GM23338 (cell line): Measurements from ENCODE around the gene ADGRG6. TPM values are rescaled to one million over a fixed set of nuclear protein-coding genes. Genes with fewer than 3 reads are reported as not detected.
A peak's percentile ranks its signal among the peaks of the same experiment; 100 is the strongest.

Source experiments
- ATAC-seq: fragments of 200-7000 bp; cut with Tn5 transposase; 3 replicates; pipeline ENCODE4 v1.9.1; 2020
- DNase-seq: peaks from one replicate; pipeline ENCODE4 v3.0.0-alpha.2; 2015; ENCODE audit warnings: low spot score
- H2AFZ ChIP-seq: fragments of 200-600 bp; sonication (generic); 2 replicates; pipeline ENCODE4 v1.8.0; 2016; ENCODE audit warnings: antibody characterized with exemption, mild to moderate bottlenecking, moderate library complexity
- H3F3A ChIP-seq: fragments of 200-600 bp; sonication (generic); replicated peaks from 2 replicates; pipeline ENCODE4 v1.8.0; 2017; ENCODE audit warnings: antibody characterized with exemption, mixed run types, low read depth
- H3K27ac ChIP-seq: fragments of 200-600 bp; sonication (generic); 2 replicates; pipeline ENCODE4 v1.6.1; 2016; ENCODE audit warnings: low read depth
- H3K27me3 ChIP-seq: fragments of 200-600 bp; sonication (generic); 2 replicates; pipeline ENCODE4 v1.8.0; 2016; ENCODE audit warnings: mild to moderate bottlenecking, mixed run types, moderate library complexity; ENCODE audit not compliant: insufficient read depth
- H3K36me3 ChIP-seq: fragments of 200-600 bp; sonication (generic); 2 replicates; pipeline ENCODE4 v1.8.0; 2016; ENCODE audit warnings: mild to moderate bottlenecking; ENCODE audit not compliant: insufficient read depth
- H3K4me1 ChIP-seq: fragments of 200-600 bp; sonication (generic); 2 replicates; pipeline ENCODE4 v1.8.0; 2016; ENCODE audit warnings: mild to moderate bottlenecking, moderate library complexity; ENCODE audit not compliant: insufficient read depth
- H3K4me2 ChIP-seq: fragments of 200-600 bp; sonication (generic); 2 replicates; pipeline ENCODE4 v1.7.1; 2017; ENCODE audit warnings: mixed run types
- H3K4me3 ChIP-seq: fragments of 200-600 bp; sonication (generic); 2 replicates; pipeline ENCODE4 v1.6.1; 2016; ENCODE audit warnings: mixed run types
- H3K79me2 ChIP-seq: fragments of 200-600 bp; sonication (generic); replicated peaks from 2 replicates; pipeline ENCODE4 v1.8.0; 2017; ENCODE audit warnings: mild to moderate bottlenecking; ENCODE audit not compliant: insufficient read depth
- H3K9me2 ChIP-seq: fragments of 200-600 bp; sonication (generic); 2 replicates; pipeline ENCODE4 v1.8.0; 2017; ENCODE audit not compliant: insufficient read depth
- H4K20me1 ChIP-seq: fragments of 200-600 bp; sonication (generic); replicated peaks from 2 replicates; pipeline ENCODE4 v1.8.0; 2017; ENCODE audit warnings: mild to moderate bottlenecking; ENCODE audit not compliant: insufficient read depth
- H3K27ac Mint-ChIP-seq: 2 replicates; pipeline ENCODE4 v1.8.0; 2020; ENCODE audit warnings: inconsistent platforms, mild to moderate bottlenecking, moderate library complexity, mixed read lengths
- H3K27me3 Mint-ChIP-seq: 3 replicates; pipeline ENCODE4 v1.8.0; 2022; ENCODE audit warnings: low read depth, mild to moderate bottlenecking, moderate library complexity, mixed read lengths, inconsistent platforms; ENCODE audit not compliant: insufficient read depth, poor library complexity
- H3K36me3 Mint-ChIP-seq: 3 replicates; pipeline ENCODE4 v1.8.0; 2021; ENCODE audit warnings: low read depth, mild to moderate bottlenecking, inconsistent platforms, moderate library complexity, mixed read lengths
- H3K4me1 Mint-ChIP-seq: 3 replicates; pipeline ENCODE4 v1.8.0; 2020; ENCODE audit warnings: mild to moderate bottlenecking, inconsistent platforms, mixed read lengths
- H3K4me3 Mint-ChIP-seq: 3 replicates; pipeline ENCODE4 v1.8.0; 2021; ENCODE audit warnings: moderate library complexity, mild to moderate bottlenecking, inconsistent platforms, mixed read lengths
- H3K9me3 Mint-ChIP-seq: 3 replicates; pipeline ENCODE4 v1.8.0; 2020; ENCODE audit warnings: moderate library complexity, mild to moderate bottlenecking, inconsistent platforms, mixed read lengths
- CTCF ChIP-seq, 2 experiments: fragments of 200-600 bp in 1 of 2; sonication (generic) in 1 of 2; conservative IDR thresholded peaks; 2 replicates each; pipeline versions ENCODE4 v1.5.1 to v1.6.1; 2016 to 2017; ENCODE audit warnings: antibody characterized with exemption in 2 of 2, low read depth in 2 of 2, mild to moderate bottlenecking in 2 of 2, moderate library complexity in 1 of 2
- EZH2 ChIP-seq: fragments of 200-600 bp; sonication (generic); IDR thresholded peaks from one replicate; pipeline ENCODE4 v1.8.0; 2017; ENCODE audit warnings: antibody characterized with exemption, mild to moderate bottlenecking, low read depth; ENCODE audit not compliant: unreplicated experiment
- EZH2phosphoT487 ChIP-seq: fragments of 200-600 bp; sonication (generic); IDR thresholded peaks from one replicate; pipeline ENCODE4 v1.8.1; 2018; ENCODE audit warnings: antibody characterized with exemption; ENCODE audit not compliant: unreplicated experiment
- NANOG ChIP-seq: IDR thresholded peaks from 2 replicates; pipeline ENCODE4 v1.6.1; 2016; ENCODE audit warnings: antibody characterized with exemption, borderline replicate concordance
- POLR2AphosphoS5 ChIP-seq: IDR thresholded peaks from 2 replicates; pipeline ENCODE4 v1.6.1; 2016; ENCODE audit warnings: antibody characterized with exemption, low read depth
- REST ChIP-seq: IDR thresholded peaks from one replicate; pipeline ENCODE4 v1.6.1; 2018; ENCODE audit warnings: antibody characterized with exemption; ENCODE audit not compliant: unreplicated experiment
- STAT1 ChIP-seq: IDR thresholded peaks from one replicate; pipeline ENCODE4 v1.6.1; 2016; ENCODE audit warnings: antibody characterized with exemption; ENCODE audit not compliant: unreplicated experiment
- ZNF114 ChIP-seq: fragments of 250-450 bp; sonication (Bioruptor Pico); IDR thresholded peaks from 2 replicates; pipeline ENCODE4 v1.5.0; 2020; ENCODE audit warnings: mild to moderate bottlenecking, moderate library complexity
- ZNF331 ChIP-seq: fragments of 250-450 bp; sonication (Bioruptor Pico); IDR thresholded peaks from 2 replicates; pipeline ENCODE4 v1.5.0; 2020; ENCODE audit warnings: low read depth, mild to moderate bottlenecking, moderate library complexity
- ZNF462 ChIP-seq: fragments of 250-450 bp; sonication (Bioruptor Pico); IDR thresholded peaks from 2 replicates; pipeline ENCODE4 v1.5.0; 2020; ENCODE audit warnings: mild to moderate bottlenecking, moderate library complexity
- polyA plus RNA-seq: library from polyadenylated mRNA; unstranded; fragments of >200 nt; fragmentation: Nextera tagmentation; extraction: Ambion mirVana; gene quantifications from 2 replicates; pipeline ENCODE4 v1.2.1, GENCODE V29; 2016
- total RNA-seq: library from RNA; depleted of rRNA; stranded (reverse); fragments of >200 nt; shearing (Covaris generic); gene quantifications from 2 replicates; pipeline ENCODE4 v1.2.3, GENCODE V29; 2014

ADGRG6 gene
- total and polyA plus RNA-seq, 2 experiments from 2014 or later, result 1.3 to 7.7 TPM

GRCh38 chr6:142328070-142328469, 26.3 kb downstream of the ADGRG6 start:
- no peak overlapping the region for H3K27ac Mint-ChIP-seq
- TF ChIP-seq EZH2phosphoT487 (no peak), ZNF114 (CRISPR knock-in tag) (no peak), STAT1 (no peak), NANOG (no peak), EZH2 (no peak), ZNF331 (CRISPR knock-in tag) (no peak)
- Histone ChIP-seq H3F3A (no peaks in the 10 kb centered on the region), H3K4me1 (peaks cover 34% of the 10 kb centered on the region), H3K79me2 (no peaks in the 10 kb centered on the region), H3K4me3 (no peak overlapping the region), H4K20me1 (no peaks in the 10 kb centered on the region), H3K27me3 (no peaks in the 10 kb centered on the region), H3K27ac (no peak overlapping the region), H3K36me3 (no peaks in the 10 kb centered on the region), H2AFZ (no peak overlapping the region), H3K4me2 (no peak overlapping the region), H3K9me2 (no peaks in the 10 kb centered on the region)
- H3K36me3 Mint-ChIP-seq, result no peaks in the 10 kb centered on the region
- no peaks in the 10 kb centered on the region for H3K9me3 Mint-ChIP-seq
- DNase-seq (no peak), ATAC-seq (no peak)
- peaks cover 5% of the 10 kb centered on the region for H3K27me3 Mint-ChIP-seq
- H3K4me1 Mint-ChIP-seq, result peaks cover 41% of the 10 kb centered on the region
- H3K4me3 Mint-ChIP-seq, result no peak overlapping the region

- H3K36me3 ChIP-seq, result no peaks in the 10 kb centered on the region
- no peak overlapping the region for H3K4me3 ChIP-seq
- H3K27ac ChIP-seq, result no peak overlapping the region
- DNase-seq, result no peak
- H3K4me2 ChIP-seq, result no peak overlapping the region
- H3K4me3 Mint-ChIP-seq, result no peak overlapping the region
- H3K4me1 ChIP-seq, result peaks cover 20% of the 10 kb centered on the region
- no peak; the same call in 2 of the 3 replicates for ATAC-seq
- H3F3A ChIP-seq, result no peaks in the 10 kb centered on the region
- H2AFZ ChIP-seq, result no peak overlapping the region
- H3K79me2 ChIP-seq, result no peaks in the 10 kb centered on the region
- H3K36me3 Mint-ChIP-seq, result no peaks in the 10 kb centered on the region
- H3K27me3 ChIP-seq, result no peaks in the 10 kb centered on the region
- no peaks in the 10 kb centered on the region for H4K20me1 ChIP-seq
- H3K4me1 Mint-ChIP-seq, result peaks cover 25% of the 10 kb centered on the region; the same call in 2 of the 3 replicates
- H3K9me3 Mint-ChIP-seq, result no peaks in the 10 kb centered on the region
- H3K27me3 Mint-ChIP-seq, result peaks cover 2% of the 10 kb centered on the region
- H3K27ac Mint-ChIP-seq, result 0 out of 2 replicates have a peak overlapping the region, but pooled peaks have one; percentile 0
- H3K9me2 ChIP-seq, result no peaks in the 10 kb centered on the region
- TF ChIP-seq EZH2phosphoT487 (no peak), STAT1 (no peak), POLR2AphosphoS5 (no peak), EZH2 (no peak), REST (no peak), ZNF462 (no peak), CTCF (conservative IDR thresholded peaks at IDR 0.05; ENCODE audit: low read depth in 2 of 2) (no peak)
Measured at GRCh38 chr6:142329486-142330113, 27.8 kb downstream of the ADGRG6 start.
